HG03575 (cell line): ENCODE results near the gene SLC25A11.

ENCODE experiments used
- ATAC-seq: cut with Tn5 transposase; IDR thresholded peaks from one replicate; pipeline ENCODE4 v1.9.1; 2021; ENCODE audit not compliant: unreplicated experiment, insufficient number of reproducible peaks, low FRiP score; ENCODE audit errors: extremely low read depth

The SLC25A11 gene

DNA sequence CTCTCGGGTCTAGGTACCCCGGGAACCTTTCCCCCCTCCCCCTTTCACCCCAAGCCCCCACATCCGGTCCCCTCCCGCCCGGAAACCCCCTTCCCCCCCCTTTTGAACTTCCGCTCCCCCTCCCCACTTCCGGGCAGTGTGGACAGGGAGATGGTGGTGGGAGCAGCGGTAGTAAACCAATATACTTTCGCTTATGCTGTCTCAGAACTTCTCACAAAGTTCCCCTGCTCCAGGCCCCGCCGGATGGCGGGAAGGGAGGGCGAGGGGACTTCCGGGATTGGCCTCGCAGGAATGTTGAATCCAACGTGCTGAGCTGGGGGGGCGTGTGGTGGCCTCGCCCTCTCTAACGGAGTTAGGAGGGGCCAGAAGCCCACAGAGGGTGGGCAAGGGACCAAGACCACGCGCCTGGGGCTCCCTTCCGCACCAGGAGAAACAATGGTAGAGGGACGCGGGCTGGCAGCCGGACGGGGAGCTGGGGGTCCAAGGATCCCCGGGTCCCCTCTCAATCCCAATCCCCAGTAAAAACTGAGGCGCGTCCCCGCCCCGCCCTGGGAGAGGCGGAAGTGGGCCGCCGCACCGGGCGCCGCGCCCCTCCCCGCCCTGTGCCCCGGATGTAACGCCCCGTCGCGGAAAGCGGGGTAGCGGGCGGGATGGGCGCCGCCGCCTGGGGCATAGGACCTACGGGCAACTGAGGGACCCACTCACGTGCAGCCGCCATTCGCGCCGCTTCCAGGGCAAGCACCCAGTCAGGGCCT, 7.7 kb upstream of the SLC25A11 start:
- ATAC-seq, result no peak

DNA sequence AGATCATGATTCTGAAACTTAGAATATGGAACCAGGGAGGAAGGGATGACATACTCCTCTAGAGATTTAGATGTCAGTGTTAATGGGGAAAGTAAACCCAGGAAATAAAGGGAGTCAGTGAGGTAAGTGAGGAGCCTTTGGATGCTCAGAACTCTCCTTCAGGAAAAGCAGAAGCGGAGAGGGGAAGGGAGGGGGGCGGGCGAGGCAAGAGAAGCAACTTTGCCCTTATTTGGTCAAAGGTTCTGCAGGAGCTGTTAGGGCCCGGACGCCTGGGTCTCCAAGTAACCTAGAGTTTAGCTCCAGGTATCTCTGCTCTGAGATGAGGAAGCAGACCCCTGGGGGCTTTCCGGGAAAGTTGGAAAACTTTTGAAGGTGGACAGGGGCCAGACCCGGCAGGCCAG, 7.2 kb upstream of the SLC25A11 start:
- ATAC-seq, result no peak

DNA sequence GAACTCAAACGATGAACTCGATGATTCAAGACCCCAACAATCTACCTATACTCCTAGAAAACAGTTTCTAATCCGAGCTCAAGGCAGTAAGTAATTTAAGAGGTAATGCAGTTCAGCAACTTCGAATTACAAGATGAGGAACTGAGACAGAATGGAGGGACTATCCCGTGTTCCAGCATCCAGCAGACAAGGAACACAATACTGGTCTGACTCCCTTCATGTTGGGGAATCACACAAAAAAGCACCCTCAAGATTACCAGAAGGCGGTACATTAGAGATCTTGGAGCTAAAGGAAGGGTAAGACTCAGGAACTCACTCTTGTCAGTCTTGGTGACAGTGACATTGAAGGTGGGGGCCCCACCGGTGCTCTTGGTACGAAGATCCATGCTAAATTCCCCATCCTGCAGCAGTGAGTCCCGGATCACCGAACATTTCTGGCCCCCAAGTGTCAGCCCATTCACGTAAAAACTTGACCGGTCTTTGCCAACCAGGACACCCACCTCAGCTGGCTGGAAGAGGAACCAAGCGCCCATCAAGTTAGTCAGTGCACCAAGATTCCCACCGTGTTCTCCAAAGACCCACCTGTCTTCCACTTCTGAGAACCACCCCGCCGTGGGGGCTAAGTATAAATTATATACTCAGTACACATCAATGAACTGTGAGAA, 6.6 kb upstream of the SLC25A11 start:
- ATAC-seq, result no peak

DNA sequence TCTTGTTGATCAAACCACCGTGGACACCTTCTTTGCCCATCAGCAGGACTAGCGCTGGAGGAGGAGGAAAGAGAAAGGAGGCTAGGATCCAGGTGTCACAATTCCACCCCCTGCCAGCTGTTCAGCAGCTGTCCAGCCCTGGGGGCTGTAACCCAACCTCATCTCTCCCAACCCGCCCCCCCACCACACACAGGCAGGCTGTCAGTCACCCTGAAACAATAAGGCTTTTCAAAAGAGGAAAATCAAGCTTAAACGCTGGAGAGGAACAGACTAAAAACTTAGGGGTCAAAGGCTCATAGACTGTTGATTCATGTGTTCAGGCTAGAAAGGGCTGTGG, 6.1 kb upstream of the SLC25A11 start:
- ATAC-seq, result no peak

DNA sequence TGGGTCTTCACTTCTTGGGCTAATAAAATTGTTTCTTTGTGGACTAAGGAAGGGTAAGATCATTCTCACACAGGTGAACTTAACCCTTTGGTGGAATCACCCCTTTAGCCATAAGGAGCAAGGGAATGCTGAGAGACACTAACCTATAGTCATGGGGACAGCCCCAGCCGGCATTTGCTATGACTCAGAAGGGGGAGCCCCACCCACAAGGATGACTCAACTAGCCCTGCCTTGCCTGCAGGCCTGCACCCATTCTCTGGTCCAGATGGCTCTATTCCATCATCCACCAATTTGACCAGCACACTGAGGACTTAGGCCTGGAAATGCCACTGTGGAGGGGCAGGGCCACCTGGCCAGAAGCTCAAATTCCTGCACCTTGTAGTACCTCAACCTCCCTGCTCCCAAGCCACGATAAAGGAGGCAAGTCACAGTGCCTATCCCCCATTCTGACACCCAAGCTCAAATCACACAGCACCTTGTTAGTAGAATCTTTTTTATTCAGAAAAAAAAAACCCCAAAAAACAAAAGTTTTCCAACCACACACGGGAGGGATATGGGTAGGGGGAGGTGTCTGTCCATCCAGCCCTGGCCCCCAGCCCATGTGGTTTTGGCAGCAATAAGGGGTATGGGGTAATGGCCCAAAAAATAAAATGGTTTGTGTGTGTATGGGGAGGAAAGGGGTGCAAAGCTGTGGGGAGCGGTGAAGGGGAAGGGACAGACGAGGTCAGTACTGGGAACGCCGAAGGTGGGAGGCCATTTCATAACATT, 5.5 kb upstream of the SLC25A11 start:
- ATAC-seq, result no peak

DNA sequence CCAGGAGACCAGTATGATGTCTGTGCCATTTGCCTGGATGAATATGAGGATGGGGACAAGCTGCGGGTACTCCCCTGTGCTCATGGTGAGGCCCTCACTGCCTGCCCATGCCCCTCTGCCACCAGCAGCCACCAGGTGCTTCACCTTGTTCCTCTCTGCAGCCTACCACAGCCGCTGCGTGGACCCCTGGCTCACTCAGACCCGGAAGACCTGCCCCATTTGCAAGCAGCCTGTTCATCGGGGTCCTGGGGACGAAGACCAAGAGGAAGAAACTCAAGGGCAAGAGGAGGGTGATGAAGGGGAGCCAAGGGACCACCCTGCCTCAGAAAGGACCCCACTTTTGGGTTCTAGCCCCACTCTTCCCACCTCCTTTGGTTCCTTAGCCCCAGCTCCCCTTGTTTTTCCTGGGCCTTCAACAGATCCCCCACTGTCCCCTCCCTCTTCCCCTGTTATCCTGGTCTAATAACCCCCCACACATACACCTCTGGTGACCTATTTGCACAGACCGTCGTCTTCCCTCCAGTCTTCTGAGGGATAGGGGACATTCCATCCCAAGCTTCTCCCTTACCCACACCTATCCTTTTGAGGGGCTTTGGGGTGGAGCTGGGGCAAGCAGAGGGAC, 4.8 kb upstream of the SLC25A11 start:
- no peak for ATAC-seq

DNA sequence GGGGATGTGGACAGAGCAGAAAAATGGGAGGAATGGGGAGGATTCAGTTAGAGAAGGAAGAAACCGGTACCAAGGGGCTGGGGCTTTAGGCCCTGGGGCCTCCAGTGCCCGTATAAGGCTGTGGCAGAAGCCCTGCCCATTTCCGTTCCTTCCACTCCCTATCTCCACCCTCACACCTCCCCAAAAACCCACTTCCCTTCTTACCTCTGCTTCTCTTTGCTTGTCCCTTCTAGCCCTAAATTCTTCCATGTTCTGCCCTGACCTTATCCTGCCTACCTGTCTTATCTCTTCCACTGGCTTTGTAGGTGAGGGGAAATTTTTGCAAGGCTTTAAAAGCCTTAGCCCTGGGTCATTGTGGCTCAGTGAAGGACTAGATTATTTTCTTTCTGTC, 4.3 kb upstream of the SLC25A11 start:
- no peak for ATAC-seq

DNA sequence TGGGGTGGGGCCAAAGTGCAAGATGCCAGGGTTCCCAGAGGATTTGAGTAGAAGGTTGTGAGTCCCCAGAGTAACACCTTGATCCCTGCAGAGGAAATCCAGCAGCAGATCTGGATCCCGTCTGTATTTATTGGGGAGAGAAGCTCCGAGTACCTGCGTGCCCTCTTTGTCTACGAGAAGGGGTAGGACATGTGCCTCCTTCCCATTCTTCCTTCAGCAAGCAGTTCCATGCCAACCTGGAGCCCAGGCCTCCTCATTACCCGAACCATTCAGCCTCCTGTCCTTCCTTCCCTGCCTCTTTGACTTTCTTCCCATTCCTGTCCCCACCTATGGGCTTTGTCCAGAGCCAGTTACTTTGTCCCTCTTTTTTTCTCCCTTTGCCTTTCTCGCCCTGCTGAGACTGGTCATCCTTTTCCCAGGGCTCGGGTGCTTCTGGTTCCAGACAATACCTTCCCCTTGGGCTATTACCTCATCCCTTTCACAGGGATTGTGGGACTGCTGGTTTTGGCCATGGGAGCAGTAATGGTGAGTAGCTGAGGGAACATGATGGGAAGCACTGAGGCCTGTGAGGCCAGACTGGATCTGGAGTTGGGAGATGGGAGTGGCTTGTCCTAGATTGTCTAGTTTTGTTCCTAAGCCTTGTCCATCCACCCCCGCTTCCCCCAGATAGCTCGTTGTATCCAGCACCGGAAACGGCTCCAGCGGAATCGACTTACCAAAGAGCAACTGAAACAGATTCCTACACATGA, 3.1 kb upstream of the SLC25A11 start:
- no peak for ATAC-seq

DNA sequence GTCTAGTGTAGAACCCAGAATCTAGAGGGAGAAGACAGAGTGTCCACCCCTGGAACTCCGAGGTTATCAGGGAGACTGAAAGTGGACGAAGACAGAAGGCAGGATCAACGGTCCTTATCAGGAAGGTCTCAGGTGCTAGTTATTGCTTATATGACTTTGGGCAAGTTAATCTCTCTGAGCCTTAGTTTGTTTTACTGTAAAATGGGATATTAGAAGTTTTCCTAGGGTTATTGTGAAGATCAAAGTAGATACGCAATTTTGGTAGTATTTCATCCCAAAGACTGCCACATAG, 1.4 kb upstream of the SLC25A11 start:
- no peak for ATAC-seq

DNA sequence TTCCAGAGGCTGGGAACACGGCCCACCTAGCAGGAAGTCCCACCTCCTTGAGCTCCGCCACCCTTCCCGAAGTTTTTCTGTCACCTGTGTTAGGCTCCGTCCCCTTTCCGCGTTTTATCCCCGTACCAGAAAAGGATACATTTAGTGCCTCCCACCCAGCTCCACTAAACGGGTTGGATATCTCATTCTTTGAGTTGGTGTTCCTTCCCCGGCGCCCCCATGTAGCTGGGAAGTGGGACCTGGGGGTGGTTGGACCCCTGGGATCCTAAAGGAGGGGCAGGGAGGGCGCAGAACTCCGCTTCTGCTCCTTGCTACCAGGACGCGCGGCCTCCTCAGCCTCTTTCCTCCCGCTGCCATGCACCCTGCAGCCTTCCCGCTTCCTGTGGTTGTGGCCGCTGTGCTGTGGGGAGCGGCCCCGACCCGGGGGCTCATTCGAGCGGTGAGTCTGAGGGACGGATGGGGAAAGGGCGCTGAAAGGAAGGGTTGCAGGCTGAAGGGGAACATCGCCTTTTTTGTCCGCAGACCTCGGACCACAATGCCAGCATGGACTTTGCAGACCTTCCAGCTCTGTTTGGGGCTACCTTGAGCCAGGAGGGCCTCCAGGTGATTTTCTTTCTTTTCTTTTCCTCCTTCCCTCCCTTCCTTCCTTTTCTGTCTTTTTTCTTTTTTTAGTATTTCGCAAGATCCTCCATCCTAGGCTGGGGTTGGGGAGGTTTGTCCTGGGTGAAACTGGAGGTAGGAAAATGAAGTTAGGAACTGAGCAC, 891 bp upstream of the SLC25A11 start:
- no peak for ATAC-seq

DNA sequence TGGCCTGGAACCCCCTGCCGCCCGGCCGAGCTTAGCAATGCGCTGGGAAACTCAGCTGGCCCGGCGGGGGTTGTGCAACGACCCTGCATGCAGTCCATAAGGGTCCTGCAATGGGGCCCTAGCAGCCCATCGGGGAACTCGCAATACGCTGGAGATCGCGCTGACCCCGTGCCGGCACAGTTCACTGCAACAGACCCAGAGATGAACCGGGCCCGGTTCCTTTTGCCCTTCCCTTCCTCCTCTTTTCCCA, 375 bp downstream of the SLC25A11 start:
- no peak for ATAC-seq

DNA sequence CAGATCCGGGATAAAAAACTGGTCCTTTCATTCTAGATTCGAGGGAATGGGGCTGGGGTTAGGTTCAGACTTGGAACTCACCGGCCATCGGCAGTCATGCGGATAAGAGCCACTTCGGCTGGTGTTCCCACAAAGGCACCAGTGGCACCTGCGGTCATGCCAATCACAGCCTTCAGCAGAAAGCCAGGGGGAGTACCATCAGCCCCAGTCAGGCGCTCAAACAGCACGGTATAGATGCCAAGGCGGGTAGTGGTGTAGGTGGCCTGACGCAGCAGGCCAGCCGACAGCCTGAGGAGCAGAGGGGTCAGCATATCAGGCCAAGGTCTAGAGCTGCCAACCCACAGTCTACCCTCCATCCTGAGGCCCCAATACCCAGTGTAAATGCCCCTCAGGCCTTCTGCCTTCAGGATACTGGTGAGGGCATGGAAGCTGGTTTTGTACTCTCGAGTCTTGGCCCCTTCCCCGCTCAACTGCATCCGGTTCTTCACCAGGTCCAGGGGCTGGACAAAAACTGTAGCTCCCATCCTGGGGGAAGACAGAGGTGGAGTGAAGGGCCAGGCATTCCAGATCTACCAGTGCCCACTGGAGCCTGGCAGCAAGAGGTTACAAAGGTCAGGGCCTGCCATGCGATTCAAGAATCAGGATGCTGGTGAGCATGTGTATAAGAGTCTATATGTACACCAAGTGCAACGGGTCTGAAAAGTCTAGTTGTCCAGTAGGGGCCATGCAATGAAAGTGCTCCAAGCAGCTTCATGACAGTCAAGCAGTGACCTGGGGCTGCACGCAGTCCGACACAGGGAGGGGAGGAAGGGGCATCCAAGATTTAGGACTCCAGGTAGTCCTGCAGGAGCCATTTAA, 929 bp downstream of the SLC25A11 start:
- no peak for ATAC-seq

DNA sequence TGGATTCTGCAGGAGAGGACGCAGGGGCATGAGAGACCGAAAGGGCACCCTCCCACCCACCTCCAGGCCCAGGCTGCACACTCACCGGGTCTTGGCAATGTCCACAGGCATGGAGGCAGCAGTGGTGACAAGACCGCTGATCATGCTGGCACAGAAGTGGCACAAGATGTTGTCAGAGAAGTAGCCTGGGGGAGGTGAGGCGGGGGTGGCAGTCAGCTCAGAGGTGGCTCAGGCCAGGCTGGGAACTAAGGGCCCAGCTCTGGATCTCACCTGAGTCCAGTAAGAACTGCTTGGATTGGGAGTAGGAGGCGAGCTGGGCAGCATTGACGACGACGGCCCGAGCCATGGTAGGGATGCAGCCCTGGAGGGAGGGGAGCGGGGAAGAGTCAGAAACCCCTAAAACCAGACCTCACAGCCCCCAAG, 1.8 kb downstream of the SLC25A11 start:
- no peak for ATAC-seq

DNA sequence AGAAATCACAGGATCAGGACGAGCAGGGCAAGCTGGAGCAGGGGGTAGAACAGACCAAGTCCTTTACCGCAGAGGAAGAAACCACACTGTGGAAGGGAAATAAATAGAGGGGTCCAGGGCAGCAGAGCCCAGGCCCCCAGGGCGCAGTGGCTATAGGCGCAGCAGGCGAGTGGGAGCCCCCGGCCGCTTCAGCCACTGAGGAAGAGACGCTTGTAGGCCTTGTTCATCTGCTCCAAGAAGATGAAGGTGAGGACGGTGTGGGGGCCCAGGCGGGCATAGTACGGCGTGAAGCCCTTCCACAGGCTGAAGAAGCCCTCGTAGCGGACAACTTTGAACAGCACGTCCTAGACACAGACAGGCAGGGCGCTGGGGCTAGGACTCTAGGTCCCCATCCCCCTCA, 2.3 kb downstream of the SLC25A11 start:
- no peak for ATAC-seq

DNA sequence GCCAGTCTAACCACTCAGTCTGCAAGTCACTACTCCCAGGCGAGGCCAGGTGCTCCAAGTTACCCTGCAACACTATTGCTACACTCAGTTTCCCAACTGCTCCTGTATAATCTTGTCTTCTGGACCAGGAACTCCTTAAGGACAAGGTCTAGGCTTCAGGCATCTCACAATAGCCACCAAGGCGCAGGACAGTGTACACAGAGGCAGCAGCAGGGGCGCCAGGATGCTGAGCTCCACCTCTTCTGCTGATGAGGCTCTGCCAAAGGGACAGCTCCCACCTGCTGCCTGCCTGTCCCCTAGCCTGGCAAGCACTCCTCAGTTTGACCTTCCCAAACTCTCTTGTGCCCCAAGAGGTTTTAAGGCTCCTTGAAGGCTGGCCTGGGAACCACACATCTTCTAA, 3.4 kb downstream of the SLC25A11 start:
- no peak for ATAC-seq

DNA sequence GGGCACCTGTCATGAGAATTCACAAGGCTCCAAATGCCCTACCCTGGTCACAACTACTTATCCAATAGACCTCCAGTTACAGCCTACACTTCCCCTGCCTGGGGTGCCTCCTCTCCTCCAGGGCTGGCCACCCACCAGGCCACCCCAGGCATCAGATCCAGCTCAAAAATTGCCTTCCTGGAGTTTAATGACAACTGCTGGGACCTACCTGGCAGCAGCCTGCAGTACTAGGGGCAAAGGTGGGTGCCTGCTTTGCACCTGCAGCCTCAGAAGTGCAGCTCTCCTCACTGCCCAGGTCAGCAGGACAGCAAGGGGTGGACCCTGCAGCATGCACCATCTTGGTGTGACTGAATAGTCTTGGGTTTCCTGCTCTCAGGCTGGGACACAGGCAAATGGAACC, 4.2 kb downstream of the SLC25A11 start:
- no peak for ATAC-seq

DNA sequence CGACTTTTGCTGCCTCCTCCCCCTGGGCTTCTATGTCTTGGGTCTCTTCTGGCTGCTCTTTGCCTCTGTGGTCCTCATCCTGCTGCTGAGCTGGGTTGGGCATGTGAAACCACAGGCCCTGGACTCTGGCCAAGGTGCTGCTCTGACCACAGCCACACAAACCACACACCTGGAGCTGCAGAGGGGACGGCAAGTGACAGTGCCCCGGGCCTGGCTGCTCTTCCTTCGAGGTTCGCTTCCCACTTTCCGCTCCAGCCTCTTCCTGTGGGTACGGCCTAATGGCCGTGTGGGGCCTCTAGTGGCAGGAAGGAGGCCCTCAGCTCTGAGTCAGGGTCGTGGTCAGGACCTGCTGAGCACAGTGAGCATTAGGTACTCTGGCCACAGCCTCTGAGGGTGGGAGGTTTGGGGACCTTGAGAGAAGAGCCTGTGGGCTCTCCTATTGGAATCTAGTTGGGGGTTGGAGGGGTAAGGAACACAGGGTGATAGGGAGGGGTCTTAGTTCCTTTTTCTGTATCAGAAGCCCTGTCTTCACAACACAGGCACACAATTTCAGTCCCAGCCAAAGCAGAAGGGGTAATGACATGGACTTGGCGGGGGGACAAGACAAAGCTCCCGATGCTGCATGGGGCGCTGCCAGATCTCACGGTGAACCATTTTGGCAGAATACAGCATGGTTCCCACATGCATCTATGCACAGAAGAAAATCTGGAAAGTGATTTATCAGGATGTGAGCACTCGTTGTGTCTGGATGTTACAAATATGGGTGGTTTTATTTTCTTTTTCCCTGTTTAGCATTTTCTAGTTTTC, 5.5 kb downstream of the SLC25A11 start:
- ATAC-seq, result no peak
